MCF 10A (cell line): Measurements from ENCODE around the gene LTO1. TPM values are rescaled to one million over a fixed set of nuclear protein-coding genes. Genes with fewer than 3 reads are reported as not detected.
A peak's percentile ranks its signal among the peaks of the same experiment; 100 is the strongest.

ENCODE experiments used
- BruUV-seq: library from RNA; stranded (reverse); fragments of 400-500 nt; replicated peaks from 2 replicates; lab custom pipeline; 2021; lab: Mats Ljungman, UMichigan
- CTCF ChIA-PET: fragments of 300-600 bp; sonication (Branson Sonifier 250); formaldehyde crosslinking; extraction: SDS; loops from one replicate; lab custom pipeline; 2021; ENCODE audit warnings: antibody characterized with exemption, inconsistent platforms; lab: Yijun Ruan, JAX
- POLR2A ChIA-PET: fragments of 300-600, 350-650 bp; sonication (Branson Sonifier 250); formaldehyde crosslinking; extraction: SDS; loops from one replicate; lab custom pipeline; 2020; ENCODE audit warnings: antibody characterized with exemption, inconsistent platforms; lab: Yijun Ruan, JAX
- DNase-seq: peaks from one replicate; pipeline ENCODE4 v3.0.0-alpha.2; 2018; ENCODE audit not compliant: unreplicated experiment
- H3K27ac Mint-ChIP-seq: one replicate; pipeline ENCODE4 v1.8.0; 2022; ENCODE audit warnings: mild to moderate bottlenecking, low read depth, mixed read lengths; ENCODE audit not compliant: unreplicated experiment
- H3K27me3 Mint-ChIP-seq: one replicate; pipeline ENCODE4 v1.8.0; 2022; ENCODE audit warnings: mixed read lengths; ENCODE audit not compliant: insufficient read depth, unreplicated experiment
- H3K36me3 Mint-ChIP-seq: one replicate; pipeline ENCODE4 v1.8.0; 2022; ENCODE audit warnings: mild to moderate bottlenecking, moderate library complexity, mixed read lengths; ENCODE audit not compliant: insufficient read depth, unreplicated experiment
- H3K4me1 Mint-ChIP-seq: one replicate; pipeline ENCODE4 v1.8.0; 2022; ENCODE audit warnings: mixed read lengths; ENCODE audit not compliant: insufficient read depth, unreplicated experiment
- H3K4me3 Mint-ChIP-seq: one replicate; pipeline ENCODE4 v1.8.0; 2022; ENCODE audit warnings: mild to moderate bottlenecking, moderate library complexity, mixed read lengths; ENCODE audit not compliant: unreplicated experiment
- H3K9me3 Mint-ChIP-seq: one replicate; pipeline ENCODE4 v1.8.0; 2022; ENCODE audit warnings: mixed read lengths; ENCODE audit not compliant: unreplicated experiment
- intact Hi-C: fragments of 100-400 bp; cut with micrococcal nuclease; formaldehyde crosslinking; loops from 2 replicates; pipeline ENCODE4 v1.14.1; 2022
- total RNA-seq: library from RNA; stranded (reverse); gene quantifications from 2 replicates; pipeline ENCODE4 v1.2.3, GENCODE V29; 2022
- TF ChIP-seq, protein P1 (sequence below): fragments of 200-600 bp; IDR thresholded peaks from one replicate; pipeline ENCODE4 v1.8.0; 2022; ENCODE audit warnings: antibody characterized with exemption, mild to moderate bottlenecking; ENCODE audit not compliant: unreplicated experiment

The LTO1 gene
- total RNA-seq, 1 experiment from 2014 or later: 34.2 TPM

DNA sequence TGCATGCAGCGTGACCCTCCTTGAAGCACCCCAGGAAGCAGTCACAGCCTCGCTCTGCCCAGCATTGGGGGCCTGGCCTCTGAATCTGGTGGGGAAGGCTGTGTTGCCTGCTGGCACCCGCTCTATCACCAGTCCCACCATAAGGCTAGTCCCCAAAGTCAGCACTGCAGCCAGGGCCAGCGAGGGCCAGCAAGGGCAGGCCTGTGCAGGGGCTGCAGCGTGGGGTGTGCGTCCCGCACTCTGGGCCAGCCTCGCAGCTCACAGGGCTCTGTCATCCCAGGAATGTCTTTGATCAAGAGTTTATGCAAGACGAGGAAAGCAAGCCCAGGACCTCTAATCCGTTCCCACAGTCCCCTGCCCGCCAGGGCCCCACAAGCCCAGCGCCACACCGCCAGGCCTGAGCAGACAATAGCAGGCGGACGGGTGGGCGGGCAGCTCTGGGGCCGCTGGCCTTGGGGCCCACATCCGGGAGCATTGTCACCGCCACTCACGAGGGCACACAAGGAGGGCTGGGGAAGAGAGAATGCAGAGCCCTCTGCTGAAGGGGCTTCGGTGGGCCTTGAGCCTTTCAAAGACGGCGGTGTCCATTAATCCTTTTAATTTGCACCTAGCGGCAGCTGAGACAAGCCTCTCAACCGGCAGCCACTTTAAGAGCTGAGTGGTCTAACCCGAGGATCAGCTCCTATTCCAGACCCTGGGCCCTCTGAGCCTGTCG lies 17.1 kb downstream of the LTO1 start:
- ChIA-PET POLR2A (no interaction called here), CTCF (interaction anchor here (0.6 to 2.2 kb wide), 4 partner anchors 14 to 559 kb away, joined by 3 to 7 read pairs (median 4); no protein-coding TSS in a partner anchor)
- TF ChIP-seq, protein P1, sequence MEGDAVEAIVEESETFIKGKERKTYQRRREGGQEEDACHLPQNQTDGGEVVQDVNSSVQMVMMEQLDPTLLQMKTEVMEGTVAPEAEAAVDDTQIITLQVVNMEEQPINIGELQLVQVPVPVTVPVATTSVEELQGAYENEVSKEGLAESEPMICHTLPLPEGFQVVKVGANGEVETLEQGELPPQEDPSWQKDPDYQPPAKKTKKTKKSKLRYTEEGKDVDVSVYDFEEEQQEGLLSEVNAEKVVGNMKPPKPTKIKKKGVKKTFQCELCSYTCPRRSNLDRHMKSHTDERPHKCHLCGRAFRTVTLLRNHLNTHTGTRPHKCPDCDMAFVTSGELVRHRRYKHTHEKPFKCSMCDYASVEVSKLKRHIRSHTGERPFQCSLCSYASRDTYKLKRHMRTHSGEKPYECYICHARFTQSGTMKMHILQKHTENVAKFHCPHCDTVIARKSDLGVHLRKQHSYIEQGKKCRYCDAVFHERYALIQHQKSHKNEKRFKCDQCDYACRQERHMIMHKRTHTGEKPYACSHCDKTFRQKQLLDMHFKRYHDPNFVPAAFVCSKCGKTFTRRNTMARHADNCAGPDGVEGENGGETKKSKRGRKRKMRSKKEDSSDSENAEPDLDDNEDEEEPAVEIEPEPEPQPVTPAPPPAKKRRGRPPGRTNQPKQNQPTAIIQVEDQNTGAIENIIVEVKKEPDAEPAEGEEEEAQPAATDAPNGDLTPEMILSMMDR: no peak
- intact Hi-C loops: no loop called here
- H3K27me3 Mint-ChIP-seq: no peaks in the 10 kb centered on the region
- no TSS peak for BruUV-seq
- peaks cover 13% of the 10 kb centered on the region for H3K36me3 Mint-ChIP-seq
- H3K27ac Mint-ChIP-seq: no peak overlapping the region
- H3K9me3 Mint-ChIP-seq: no peaks in the 10 kb centered on the region
- DNase-seq: no peak
- no peaks in the 10 kb centered on the region for H3K4me1 Mint-ChIP-seq
- no peak overlapping the region for H3K4me3 Mint-ChIP-seq

DNA sequence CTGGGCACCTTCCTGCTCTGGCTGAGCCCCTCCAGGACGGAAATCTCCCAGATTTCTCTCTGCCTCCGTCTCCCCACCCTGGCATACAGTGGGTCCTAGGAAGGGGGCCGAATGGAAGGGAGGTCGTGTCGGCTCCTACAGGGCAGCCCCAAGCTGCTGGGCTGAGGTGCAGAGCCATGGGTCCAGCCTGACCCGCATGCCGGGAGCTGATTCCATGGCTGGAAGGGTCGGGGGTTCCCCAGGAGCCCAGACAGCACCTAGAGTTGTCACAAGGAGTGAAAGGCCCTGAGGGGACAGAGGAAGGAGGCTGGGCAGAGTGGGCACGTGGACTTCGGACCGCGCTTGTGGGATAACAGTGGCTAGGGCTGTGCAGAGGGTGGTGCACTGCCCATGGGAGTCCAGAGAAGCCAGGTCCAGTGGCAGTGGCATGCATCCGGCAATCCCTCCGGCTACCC lies 17.7 kb downstream of the LTO1 start:
- TF ChIP-seq, protein P1: no peak
- H3K9me3 Mint-ChIP-seq: no peaks in the 10 kb centered on the region
- ChIA-PET CTCF (interaction anchor here (1.2 to 1.6 kb wide), 3 partner anchors 14 to 558 kb away, joined by 3 to 11 read pairs (median 4); no protein-coding TSS in a partner anchor), POLR2A (no interaction called here)
- peaks cover 19% of the 10 kb centered on the region for H3K36me3 Mint-ChIP-seq
- no peak overlapping the region for H3K27ac Mint-ChIP-seq
- DNase-seq: no peak
- H3K27me3 Mint-ChIP-seq: no peaks in the 10 kb centered on the region
- no TSS peak for BruUV-seq
- intact Hi-C loops: no loop called here
- no peaks in the 10 kb centered on the region for H3K4me1 Mint-ChIP-seq
- H3K4me3 Mint-ChIP-seq: no peak overlapping the region

DNA sequence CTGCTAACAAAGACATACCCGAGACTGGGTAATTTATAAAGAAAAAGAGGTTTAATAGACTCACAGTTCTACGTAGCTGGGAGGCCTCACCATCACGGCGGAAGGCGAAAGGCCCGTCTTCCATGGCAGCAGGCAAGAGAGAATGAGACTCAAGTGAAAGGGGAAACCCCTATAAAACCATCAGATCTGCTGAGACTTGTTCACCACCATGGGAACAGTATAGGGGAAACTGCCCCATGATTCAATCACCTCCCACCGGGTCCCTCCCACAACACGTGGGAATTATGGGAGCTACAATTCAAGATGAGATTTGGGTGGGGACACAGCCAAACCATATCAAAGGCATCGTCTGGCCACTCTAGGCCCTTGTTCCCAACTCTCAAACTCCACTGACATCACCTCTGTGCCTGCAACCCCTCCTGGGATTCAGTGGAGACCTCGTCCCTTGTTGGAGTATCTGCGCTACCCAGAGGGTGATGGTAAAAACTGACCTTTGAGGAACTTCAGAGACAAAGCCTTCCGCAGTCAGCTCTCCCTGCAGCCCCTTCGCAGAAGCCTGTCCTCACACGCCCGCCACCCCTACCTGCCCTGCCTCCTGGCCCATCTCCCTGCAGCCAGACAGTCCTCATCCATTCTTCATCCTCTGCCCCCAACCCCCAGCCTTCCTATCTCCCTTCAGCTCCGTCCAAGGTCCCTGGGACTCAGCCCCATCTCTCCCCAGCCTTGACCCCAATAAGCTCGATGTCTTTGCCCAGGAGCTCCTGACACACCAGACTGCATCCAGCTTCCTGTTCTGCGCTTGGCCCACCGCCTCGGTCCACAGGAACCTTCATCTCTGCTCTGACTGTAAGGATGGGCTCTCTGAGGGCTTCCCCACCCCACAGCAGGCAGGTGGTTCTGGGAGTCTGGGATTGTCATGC lies 18.4 kb downstream of the LTO1 start:
- BruUV-seq: no TSS peak
- Mint-ChIP-seq H3K27ac (no peak overlapping the region), H3K9me3 (no peaks in the 10 kb centered on the region), H3K4me3 (no peak overlapping the region), H3K36me3 (peaks cover 26% of the 10 kb centered on the region), H3K27me3 (no peaks in the 10 kb centered on the region), H3K4me1 (no peaks in the 10 kb centered on the region)
- ChIA-PET CTCF (interaction anchor here (1.4 to 1.7 kb wide), 3 partner anchors 13 to 555 kb away, joined by 3 to 11 read pairs (median 8); no protein-coding TSS in a partner anchor), POLR2A (interaction anchor here (1.0 to 1.3 kb wide), 2 partner anchors 13 to 18 kb away, joined by 4 read pairs; partner anchors contain the start of gene LTO1)
- DNase-seq: peak; percentile 15
- TF ChIP-seq, protein P1: no peak
- intact Hi-C loops: no loop called here
